AG04449 (cell line): Measurements from ENCODE around the gene CCDC102B.
"Not testable (repeated sequence)": the region's sequence is repeated elsewhere in the genome, so short reads cannot be mapped to it uniquely, and the experiment has no call there.

Experiments used
- CTCF ChIA-PET: fragments of 350-600 bp; formaldehyde crosslinking; extraction: SDS; loops from one replicate; lab custom pipeline; 2021; ENCODE audit warnings: antibody characterized with exemption; lab: Yijun Ruan, JAX
- POLR2A ChIA-PET: fragments of 400-600, 350-600 bp; formaldehyde crosslinking; extraction: SDS; loops from one replicate; lab custom pipeline; 2020; ENCODE audit warnings: antibody characterized with exemption, inconsistent platforms; lab: Yijun Ruan, JAX
- DNase-seq: peaks from one replicate; pipeline ENCODE4 v3.0.0-alpha.2; 2010; ENCODE audit warnings: low read depth, low spot score
- H3K4me3 ChIP-seq: 2 replicates; pipeline ENCODE4 v1.5.1; 2011; ENCODE audit warnings: low read depth, mild to moderate bottlenecking, control low read depth, low read length
- TF ChIP-seq, protein P1 (sequence below): IDR thresholded peaks from one replicate; pipeline ENCODE4 v1.5.1; 2011; ENCODE audit warnings: mild to moderate bottlenecking, moderate library complexity, low read length, control low read depth, inconsistent platforms; ENCODE audit not compliant: insufficient read depth; ENCODE audit errors: missing control alignments

Gene CCDC102B

DNA sequence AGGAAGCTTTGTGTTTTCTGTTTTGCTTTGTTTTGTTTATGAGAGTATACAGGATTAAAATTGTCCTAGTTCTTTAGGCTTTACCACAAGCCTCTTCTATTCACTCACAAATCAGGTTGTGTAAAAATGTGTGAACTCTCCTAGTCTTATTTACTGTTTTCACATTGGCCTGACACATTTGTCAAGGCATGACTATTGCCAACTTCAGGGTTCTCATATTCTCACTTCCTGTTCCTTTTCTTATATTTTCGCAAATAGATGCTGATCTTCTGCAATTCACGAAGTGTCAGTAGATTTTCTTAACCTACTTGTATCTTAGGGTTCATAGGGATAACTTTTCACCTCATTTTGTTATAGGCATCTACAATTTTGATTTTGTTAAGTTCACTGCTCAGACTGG is 67.1 kb downstream of the CCDC102B start:
- DNase-seq = no peak
- CTCF ChIA-PET = no interaction called here
- H3K4me3 ChIP-seq = no peak overlapping the region
- TF ChIP-seq, protein P1, sequence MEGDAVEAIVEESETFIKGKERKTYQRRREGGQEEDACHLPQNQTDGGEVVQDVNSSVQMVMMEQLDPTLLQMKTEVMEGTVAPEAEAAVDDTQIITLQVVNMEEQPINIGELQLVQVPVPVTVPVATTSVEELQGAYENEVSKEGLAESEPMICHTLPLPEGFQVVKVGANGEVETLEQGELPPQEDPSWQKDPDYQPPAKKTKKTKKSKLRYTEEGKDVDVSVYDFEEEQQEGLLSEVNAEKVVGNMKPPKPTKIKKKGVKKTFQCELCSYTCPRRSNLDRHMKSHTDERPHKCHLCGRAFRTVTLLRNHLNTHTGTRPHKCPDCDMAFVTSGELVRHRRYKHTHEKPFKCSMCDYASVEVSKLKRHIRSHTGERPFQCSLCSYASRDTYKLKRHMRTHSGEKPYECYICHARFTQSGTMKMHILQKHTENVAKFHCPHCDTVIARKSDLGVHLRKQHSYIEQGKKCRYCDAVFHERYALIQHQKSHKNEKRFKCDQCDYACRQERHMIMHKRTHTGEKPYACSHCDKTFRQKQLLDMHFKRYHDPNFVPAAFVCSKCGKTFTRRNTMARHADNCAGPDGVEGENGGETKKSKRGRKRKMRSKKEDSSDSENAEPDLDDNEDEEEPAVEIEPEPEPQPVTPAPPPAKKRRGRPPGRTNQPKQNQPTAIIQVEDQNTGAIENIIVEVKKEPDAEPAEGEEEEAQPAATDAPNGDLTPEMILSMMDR = no peak
- POLR2A ChIA-PET = no interaction called here

DNA sequence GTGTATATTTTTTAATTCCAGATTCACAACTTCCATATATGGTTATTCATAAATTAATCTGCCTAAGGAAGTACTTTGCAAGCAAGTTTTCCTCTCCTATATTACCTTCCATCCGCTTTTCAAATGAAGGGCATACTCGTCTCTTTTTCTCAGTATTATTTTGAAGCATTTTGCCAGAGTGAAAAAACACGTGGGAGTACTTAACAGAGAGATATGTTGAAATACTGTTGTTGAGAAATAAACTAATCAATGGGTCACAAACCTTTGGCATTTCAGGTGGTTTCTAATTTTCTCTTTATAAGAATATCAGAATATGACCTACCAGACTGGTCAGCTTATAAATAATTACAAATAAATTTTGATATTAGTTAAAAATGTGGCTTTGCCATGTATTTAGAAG is 67.6 kb downstream of the CCDC102B start:
- DNase-seq = no peak
- CTCF ChIA-PET = no interaction called here
- H3K4me3 ChIP-seq = no peak overlapping the region
- POLR2A ChIA-PET = no interaction called here
- TF ChIP-seq, protein P1 = no peak

DNA sequence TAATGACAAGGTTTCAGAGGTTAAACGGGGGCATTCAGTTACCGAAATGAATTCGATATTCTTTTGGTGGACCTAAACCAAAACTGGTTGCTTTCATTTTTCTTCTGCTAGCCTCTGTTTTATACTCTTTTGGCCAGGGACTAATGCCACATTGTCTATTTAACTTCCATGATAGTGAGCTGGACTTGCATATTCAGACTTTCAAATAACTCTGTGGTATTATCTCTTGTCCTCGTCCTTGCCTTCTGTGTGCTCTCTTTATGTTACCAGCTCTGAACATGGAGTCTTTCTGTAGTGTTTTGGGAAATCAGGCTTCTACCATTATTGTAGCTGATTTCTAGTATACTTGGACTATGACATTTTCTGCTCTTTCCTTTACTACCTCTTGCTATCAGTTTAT is 75.1 kb downstream of the CCDC102B start:
- POLR2A ChIA-PET = no interaction called here
- no peak for DNase-seq
- CTCF ChIA-PET = no interaction called here
- TF ChIP-seq, protein P1 = no peak
- H3K4me3 ChIP-seq = no peak overlapping the region

DNA sequence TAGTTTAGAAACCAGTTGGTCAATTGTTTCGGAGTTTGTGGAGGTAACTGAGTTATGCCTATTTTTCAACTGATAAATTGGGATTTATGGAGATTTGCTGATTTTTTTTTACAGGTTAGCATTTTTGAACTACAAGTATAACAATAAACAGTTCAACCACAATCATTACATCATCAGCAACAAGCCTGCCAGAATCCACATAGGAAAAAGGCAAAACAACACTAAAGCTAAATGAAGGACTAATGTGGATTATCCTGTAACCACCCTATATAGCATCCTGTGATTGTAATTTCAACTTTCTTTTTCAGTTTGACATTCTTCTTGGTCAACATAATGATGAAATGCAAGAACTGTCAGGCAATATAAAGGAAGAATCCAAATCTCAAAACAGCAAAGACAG is 76.5 kb downstream of the CCDC102B start:
- CTCF ChIA-PET = no interaction called here
- no peak overlapping the region for H3K4me3 ChIP-seq
- POLR2A ChIA-PET = no interaction called here
- TF ChIP-seq, protein P1 = no peak
- no peak for DNase-seq

DNA sequence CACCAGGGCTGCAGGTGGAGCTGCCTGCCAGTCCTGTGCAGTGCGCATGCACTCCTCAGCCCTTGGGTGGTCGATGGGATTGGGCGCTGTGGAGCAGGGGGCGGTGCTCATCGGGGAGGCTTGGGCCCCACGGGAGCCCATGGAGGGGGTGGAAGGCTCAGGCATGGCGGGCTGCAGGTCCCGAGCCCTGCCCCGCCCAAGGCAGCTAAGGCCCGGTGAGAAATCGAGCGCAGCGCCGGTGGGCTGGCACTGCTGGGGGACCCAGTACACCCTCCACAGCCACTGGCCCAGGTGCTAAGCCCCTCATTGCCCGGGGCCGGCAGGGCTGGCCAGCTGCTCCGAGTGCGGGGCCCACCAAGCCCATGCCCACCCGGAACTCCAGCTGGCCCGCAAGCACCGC is 82.1 kb downstream of the CCDC102B start:
- H3K4me3 ChIP-seq, POLR2A ChIA-PET, CTCF ChIA-PET, DNase-seq: not testable (repeated sequence)

DNA sequence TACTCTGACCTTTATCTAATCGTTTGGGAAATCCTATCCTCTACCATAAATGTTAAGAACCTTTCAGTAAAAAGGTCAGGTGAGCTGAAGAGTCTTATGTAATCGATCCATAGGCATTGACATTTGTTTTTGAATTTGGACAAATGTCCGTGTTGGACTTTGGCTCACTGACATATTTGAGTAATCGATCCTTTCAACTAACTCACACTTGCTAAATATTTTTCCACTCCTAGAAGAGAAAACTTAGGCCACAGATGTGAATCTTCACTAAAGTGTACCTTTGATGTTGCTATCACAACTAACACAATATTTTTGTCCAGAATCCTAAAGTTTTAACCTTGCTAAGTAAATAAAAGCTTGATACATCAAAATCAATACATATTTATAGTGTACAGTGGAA is 89.5 kb downstream of the CCDC102B start:
- POLR2A ChIA-PET = no interaction called here
- CTCF ChIA-PET = no interaction called here
- DNase-seq = no peak
- TF ChIP-seq, protein P1 = no peak
- no peak overlapping the region for H3K4me3 ChIP-seq

DNA sequence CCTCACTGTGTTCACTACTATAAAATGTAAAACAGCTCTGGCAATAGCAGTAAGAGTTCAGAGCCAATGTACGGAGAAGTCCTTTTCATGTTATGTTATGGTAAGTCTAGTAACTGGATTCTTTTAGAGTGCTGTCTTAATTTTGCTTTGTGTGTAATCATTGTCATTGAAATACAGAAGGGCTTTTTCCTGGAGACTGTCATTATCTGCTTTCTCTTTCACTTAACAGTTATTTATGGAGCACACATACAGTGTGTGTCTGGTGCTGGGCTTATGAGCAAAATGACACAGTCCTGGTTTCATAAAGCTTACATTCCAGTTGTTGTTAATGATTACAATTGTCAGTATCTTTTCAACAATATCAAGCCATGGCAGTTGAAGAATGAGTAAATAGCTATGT is 95.5 kb downstream of the CCDC102B start:
- ChIA-PET CTCF (no interaction called here), POLR2A (no interaction called here)
- no peak for DNase-seq

More for the DNA sequence above, 95.5 kb downstream of the CCDC102B start:
- TF ChIP-seq, protein P1 = no peak
- no peak overlapping the region for H3K4me3 ChIP-seq
